ENCODE measurements around the gene TESK2.

GRCh38 chr1:45329445-45329844 lies 161.5 kb downstream of the TESK2 start:
- TF ChIP-seq CTCF (IDR thresholded peaks at IDR 0.05) (no peak), POLR2A (IDR thresholded peaks at IDR 0.05) (no peak)

All from heart left ventricle (tissue), 13 donors.